GM19239 (cell line): ENCODE measurements around the gene PARVB.

Experiments used
- DNase-seq: peaks from one replicate; pipeline ENCODE4 v3.0.0; 2011; ENCODE audit warnings: low spot score; ENCODE audit not compliant: insufficient read length
- FAIRE-seq: peaks from 2 replicates; lab custom pipeline; 2011; peaks lifted over from hg19 to GRCh38; lab: Jason Lieb, UNC

The PARVB gene

DNA sequence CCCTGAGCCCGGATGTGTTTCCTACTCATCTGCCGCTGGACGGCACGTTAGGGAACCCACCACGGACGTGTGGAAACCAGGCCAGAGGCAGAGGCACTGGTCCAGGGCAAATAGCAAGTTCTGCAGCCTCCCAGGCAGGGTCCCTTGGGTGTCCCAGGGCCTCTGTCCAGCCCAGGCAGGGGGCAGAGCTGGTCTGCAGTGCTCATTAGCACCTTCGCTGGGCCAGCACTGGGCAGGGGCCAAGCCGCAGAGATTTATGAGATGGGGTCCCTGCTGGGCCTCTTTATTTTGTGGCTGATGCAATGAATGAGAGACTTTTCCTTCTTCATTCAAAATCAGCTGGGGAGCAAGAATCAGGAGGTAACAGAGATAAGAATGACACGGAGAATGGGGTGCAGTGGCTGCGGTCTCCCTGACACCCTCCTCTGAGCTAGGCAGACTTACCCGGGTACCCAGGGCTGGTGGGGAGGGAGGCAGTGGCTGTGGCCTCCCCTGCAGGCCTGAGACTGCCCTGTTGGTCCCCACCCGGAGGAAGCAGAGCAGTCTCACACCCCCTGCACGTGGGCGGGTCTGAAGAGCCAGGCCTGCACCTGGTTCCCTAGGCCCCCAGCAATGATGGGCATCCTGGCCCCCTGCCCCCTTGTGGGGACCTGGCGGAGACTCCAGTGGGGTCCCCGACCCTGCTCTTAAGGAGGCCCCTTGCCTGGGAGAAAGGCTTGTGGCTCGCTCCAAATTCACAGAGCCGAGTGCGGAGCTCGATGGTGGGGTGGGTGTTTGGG lies 142.6 kb downstream of the PARVB start:
- no peak for DNase-seq
- no peak for FAIRE-seq

GRCh38 chr22:44167501-44167900 lies 143.4 kb downstream of the PARVB start:
- DNase-seq (no peak), FAIRE-seq (no peak)

DNA sequence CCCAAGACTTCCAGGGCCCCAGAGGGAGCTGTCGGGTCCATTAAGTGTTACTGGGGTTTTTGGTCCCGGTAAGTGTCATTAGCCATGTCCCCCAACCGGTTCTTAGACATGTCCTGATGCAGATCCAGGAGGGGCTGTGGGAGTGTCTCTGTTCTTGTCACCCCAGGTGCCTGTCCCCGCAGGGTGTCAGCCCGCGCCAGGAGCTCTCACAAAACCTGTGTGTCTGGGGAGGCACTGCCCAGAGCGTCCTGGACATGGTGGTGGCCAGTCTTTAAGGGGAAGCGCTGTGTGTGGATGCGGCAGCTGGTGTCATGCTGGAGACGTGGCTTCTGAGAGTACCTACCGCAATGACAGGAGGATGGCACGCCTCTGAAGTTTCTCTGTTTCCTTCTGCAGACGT lies 144.1 kb downstream of the PARVB start:
- DNase-seq = no peak
- no peak for FAIRE-seq

GRCh38 chr22:44170470-44170869 lies 146.4 kb downstream of the PARVB start:
- DNase-seq (no peak), FAIRE-seq (no peak)

DNA sequence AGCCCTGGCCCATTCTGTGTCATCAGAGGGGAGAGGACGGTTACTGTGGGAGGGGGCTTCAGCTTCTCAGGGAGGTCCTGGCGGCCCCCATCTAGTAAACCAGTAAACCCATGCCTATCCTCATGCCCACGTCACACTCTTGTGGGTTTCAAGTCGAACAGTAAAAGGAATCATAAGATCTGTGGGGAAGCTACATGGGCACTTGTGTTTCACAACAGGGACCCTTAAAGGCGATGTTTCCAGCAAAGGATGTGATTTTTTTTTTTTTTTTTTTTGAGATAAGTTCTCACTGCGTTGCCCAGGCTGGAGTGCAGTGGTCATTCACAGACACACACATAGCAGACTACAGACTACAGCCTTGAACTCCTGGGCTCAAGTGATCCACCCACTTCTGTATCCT lies 147.5 kb downstream of the PARVB start:
- DNase-seq (no peak), FAIRE-seq (no peak)

DNA sequence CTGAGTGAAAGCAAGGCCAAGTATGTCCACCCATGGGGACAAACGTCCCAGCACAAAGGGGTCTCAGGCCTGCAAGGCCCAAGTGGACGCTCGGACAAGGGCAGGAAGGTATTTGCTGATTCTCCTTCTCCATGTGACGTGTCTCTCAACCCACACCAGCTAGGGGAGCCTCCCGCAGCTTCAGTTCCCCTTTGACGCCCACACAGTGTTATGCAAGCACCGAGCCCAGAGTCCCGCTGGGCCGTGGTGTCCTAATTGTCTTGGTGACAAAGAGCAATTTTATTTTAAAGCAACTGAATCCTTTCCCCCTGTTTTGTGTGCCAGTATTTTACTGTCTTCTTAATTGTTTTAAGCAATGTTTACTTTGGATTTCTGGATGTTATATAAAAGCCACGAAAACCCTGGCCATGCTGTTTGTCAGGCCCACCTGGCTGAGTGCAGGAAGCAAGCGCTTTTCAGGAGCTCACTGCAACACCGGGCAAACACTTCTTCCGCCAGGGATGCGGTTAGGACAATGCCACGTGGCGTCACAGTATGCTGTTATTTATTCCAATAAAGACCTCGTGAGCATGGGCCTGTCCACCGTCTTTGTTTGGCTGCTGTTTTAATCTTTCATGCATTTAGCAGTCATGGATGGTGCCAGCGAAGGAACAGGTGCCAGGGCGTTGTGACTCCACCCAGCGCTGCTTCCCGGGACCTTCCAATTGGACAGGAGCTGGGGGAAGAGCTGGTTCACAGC lies 148.4 kb downstream of the PARVB start:
- peak; percentile 88 for FAIRE-seq
- peak; percentile 56 for DNase-seq

- FAIRE-seq (no peak), DNase-seq (no peak)
Measured at GRCh38 chr22:44173154-44173553, 149.1 kb downstream of the PARVB start.

GRCh38 chr22:44175676-44176075 lies 151.6 kb downstream of the PARVB start:
- FAIRE-seq = no peak

GRCh38 chr22:44179196-44179988 lies 155.3 kb downstream of the PARVB start:
- FAIRE-seq = no peak

More at GRCh38 chr22:44175676-44176075, 151.6 kb downstream of the PARVB start:
- DNase-seq = no peak

DNA sequence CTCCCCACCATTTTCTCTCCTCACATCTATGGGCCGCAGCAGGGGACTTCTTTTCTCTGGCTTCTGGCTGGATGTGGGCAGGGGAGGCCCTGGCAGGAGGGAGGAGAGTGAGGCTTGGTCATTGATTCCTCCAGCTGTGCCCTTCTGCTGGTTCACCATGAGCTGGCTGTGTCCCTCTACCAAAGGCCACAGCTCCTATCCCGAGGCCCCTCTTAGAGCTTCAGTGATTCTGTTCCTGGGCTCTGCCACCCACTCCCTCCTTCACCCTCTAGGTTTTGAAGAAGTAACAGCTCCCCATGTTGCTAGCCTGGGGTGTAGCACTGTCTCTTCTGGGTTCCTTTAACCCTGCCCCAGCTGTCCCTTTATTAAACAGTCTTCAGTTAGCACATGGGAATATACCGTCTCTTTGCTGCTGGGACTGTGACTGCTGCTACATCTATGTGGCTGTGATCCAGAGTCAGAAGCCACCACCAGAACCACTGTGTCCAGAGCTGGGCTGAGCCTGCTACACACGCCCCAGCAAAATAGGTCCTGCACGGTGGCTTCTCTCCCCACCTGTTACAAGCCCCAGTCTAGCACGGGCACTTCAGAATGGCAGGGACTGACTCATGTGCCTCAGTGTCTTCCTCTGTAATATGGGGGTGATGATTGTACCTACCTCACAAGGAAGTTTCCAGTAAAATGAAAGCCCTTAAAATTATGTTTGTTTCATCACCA lies 156.0 kb downstream of the PARVB start:
- FAIRE-seq (no peak), DNase-seq (no peak)

More at GRCh38 chr22:44179196-44179988, 155.3 kb downstream of the PARVB start:
- DNase-seq = no peak

DNA sequence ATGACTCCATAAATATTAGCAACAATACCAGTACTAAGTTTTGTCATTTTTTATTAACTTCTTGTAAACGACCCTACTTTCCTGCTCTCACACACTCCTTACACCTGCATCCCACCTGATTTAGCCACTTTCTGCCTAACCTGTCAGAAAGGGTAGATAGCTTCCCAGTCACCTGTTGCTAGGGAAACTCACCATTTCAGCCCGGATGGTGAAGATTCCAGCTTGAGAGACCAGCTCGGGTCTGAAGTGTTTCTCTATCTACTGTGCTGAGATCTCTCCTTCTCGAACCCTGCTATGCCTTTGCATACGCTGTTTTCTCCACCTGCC lies 156.6 kb downstream of the PARVB start, which contains the start of gene PARVG:
Gene PARVG (plus strand): TSS at position 220 of the 327 bp plus-strand sequence. CDS start 2,405 bp downstream, outside the sequence.
- FAIRE-seq (peak; percentile 99), DNase-seq (peak; percentile 74)

DNA sequence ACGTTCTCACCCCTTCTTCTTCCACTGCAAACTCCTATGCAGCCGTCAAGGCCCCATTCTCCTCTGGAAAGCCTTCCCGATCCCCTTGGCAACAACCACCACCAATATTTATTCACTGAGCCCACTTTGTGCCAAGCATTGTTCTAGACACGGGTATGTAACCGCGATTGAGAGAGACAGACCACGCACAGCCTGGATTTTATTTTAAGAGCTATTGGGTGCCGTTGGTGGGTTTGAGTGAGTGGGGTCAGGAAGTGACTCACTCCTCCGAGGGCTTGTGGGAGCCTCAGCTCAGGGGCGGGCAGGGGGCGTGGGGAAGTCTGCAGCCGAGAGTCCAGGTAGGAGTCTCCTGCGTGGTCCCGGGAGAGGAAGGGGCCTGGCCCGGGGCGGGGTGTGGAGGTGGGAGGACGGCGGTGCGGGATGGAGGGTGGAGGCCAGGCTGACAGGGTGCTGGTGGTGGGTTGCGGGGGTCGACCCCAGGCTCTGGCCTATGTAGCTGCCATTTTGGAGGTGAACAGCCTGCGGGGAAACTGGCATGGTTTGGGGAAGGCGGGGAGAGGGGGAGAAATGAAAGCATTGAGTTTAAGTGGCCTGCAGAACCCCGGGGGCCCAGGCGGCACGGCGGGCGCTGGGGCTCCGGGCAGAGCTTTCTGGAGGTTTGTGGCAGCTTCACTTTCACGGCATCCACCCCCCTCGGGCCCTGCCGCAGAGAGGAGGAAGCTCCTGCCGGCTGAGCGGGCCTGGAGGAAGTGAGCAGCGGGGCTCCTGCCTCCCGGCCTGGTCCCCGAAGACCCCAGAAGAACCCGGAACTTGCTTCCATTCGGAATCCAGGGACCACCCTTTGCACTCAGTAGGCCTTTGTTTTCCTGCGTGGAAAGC lies 157.2 kb downstream of the PARVB start:
- peak; percentile 48 for DNase-seq
- peak; percentile 49 for FAIRE-seq

- DNase-seq = no peak
- no peak for FAIRE-seq
Measured at GRCh38 chr22:44181912-44182587, 157.9 kb downstream of the PARVB start.

DNA sequence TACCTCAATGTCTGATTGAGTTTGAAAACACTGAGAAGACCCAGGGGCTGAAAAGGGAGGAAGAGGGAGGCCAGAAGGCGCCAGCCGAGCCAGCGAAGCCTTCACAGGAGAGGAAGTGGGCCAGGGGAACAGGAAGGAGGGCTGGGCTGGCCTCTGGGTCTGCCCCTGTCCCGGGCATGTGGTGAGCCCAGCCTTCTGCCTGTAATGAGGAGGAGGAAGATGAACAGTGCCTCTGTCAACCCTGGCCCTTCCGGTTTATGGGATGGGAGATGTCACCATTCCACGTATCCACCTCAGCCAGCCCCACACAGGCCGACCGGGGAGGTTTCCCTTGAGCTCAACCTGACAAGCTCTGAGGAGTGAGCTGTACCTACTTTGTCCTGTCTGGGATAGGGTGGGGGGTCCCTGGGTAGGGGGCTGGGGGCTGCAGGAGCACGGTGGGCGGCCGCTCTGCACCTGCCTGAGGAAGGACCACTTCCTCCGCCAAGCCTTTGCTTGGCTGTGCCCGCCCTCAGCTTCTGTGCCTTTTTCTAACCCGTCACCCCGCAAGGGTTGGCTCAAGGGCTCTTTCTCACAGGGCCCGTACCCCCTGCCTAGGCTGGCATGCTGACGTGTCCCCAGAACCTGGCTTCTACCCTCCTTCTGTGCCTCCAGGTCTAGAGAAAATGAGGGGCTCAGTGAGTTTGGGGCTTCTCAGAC lies 158.6 kb downstream of the PARVB start:
- FAIRE-seq (peak; percentile 92), DNase-seq (peak; percentile 53)

- no peak for DNase-seq
- no peak for FAIRE-seq
Measured at GRCh38 chr22:44183287-44183588, 159.1 kb downstream of the PARVB start.

GRCh38 chr22:44184006-44184405 lies 159.9 kb downstream of the PARVB start:
- FAIRE-seq (no peak), DNase-seq (no peak)

GRCh38 chr22:44185237-44186120 lies 161.4 kb downstream of the PARVB start:
- FAIRE-seq = no peak
- no peak for DNase-seq
